Uterus (tissue), 2 donors: ENCODE results near the gene PBXIP1.

Source experiments
- CTCF ChIP-seq, 4 experiments: fragments of 200-600 bp in 2 of 4; fragments of 450-650 bp in 2 of 4; sonication (generic) in 2 of 4; IDR thresholded peaks; one replicate each; pipeline ENCODE4 v1.5.1; 2016 to 2019; ENCODE audit warnings: antibody characterized with exemption in 4 of 4, mild to moderate bottlenecking in 2 of 4, moderate library complexity in 1 of 4
- POLR2A ChIP-seq, 2 donors: fragments of 450-650 bp; IDR thresholded peaks; one replicate each; pipeline ENCODE4 v1.6.1; 2016; ENCODE audit warnings: antibody characterized with exemption in 2 of 2, mild to moderate bottlenecking in 1 of 2, moderate library complexity in 1 of 2

GRCh38 chr1:154998201-154998780 lies 42.4 kb upstream of the PBXIP1 start:
- no peak for TF ChIP-seq CTCF (IDR thresholded peaks at IDR 0.05)
- no peak for TF ChIP-seq POLR2A (IDR thresholded peaks at IDR 0.05)
